SW480 (cell line): ENCODE measurements around the gene UBL7.
"Not testable (repeated sequence)": the region's sequence is repeated elsewhere in the genome, so short reads cannot be mapped to it uniquely, and the experiment has no call there.

ENCODE experiments used
- DNase-seq: peaks from one replicate; pipeline ENCODE4 v3.0.0-alpha.2; 2016; ENCODE audit warnings: low spot score

The UBL7 gene, protein sequence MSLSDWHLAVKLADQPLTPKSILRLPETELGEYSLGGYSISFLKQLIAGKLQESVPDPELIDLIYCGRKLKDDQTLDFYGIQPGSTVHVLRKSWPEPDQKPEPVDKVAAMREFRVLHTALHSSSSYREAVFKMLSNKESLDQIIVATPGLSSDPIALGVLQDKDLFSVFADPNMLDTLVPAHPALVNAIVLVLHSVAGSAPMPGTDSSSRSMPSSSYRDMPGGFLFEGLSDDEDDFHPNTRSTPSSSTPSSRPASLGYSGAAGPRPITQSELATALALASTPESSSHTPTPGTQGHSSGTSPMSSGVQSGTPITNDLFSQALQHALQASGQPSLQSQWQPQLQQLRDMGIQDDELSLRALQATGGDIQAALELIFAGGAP

DNA sequence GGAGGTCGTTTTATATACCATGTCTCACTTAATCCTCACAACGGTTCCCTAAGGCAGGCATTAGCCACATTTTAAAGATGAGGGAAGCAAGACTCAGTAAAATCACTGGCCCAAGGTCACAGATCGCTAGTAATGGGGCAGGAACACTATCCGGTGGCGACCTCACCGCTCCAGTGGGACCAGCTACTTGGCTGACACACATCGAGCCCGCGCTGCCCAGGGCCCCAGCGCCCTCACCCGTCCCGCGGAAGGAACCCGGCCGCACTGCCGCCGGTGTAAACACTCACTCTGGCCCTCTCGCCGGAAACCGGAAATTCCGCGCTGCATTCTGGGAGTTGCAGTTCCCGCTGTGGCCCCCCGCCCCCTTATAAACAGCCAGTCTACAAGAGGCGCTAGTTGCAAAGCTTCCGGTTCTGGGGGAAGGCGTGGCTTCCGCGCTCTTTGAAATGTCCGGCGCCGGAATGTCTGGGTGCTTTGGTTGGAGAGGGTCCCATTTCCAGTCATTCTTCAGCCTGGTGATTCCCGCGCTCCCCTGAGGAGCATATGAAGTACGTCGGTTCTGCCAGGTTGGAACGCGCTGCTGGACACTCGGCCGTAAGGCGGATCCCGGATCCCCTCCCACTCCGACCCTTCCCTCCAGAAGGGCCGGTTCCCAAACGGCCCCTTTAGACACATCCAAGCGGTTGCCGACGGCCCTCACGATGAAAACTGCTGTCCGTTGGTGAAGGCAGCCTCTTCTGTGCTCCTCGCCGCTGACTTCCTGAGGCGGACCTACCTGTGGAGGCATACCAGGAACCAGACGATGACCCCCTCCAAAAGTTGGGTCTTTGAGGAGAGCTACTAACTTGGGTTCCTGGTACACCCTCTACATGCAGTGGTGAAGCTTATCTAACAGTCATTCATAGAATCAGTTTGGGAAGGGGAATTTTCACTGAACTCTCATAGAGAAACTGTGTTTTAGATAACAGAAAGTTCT lies at the start of gene UBL7:
TSS of gene UBL7 (minus strand) at position 290 of the 976 bp plus-strand sequence. CDS start 2,293 bp downstream, outside the sequence.
- DNase-seq: peak; percentile 97

DNA sequence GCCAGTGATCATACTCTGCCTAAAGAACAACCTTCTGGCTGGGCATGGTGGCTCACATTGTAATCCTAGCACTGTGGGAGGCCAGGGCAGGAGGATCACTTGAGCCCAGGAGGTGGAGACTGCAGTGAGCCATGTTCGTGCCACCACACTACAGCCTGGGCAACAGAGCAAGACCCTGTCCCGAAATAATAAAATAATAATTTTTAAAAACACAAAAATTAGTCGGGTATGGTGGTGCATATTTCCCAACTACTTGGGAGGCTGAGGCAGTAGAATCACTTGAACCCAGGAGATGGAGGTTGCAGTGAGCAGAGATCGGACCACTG lies 45.5 kb upstream of the UBL7 start:
- no peak for DNase-seq

DNA sequence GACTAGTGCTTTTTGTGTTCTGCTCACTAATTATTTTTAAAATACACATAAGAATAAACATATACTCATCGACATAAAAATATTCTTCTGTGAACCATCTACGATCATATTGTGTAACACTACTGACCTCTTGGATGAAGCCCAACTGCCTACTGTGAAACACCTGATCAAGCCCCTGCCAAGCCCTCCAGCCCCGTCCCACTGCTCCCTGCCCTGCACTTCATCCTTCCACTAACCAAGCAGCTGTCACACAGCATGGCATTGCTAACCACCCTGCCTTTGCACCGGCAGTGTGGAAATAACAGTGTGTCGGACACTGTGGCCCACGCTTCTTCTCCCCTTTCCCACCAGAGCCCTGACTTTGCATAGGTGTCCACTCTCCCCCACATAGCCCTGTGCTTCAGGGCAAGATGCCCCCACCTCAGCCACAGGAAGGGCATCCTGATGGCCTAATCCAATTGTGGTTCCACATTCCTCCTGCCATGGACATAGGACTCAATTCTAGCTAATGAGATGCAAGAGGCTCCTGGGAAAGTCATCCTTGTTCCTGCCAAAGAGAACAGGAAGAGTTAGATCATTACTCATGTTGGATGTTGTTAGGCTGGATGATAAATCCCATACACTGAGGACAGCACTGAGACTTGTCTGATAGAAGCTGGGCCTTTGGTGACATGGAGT lies 45.0 kb upstream of the UBL7 start:
- no peak for DNase-seq

DNA sequence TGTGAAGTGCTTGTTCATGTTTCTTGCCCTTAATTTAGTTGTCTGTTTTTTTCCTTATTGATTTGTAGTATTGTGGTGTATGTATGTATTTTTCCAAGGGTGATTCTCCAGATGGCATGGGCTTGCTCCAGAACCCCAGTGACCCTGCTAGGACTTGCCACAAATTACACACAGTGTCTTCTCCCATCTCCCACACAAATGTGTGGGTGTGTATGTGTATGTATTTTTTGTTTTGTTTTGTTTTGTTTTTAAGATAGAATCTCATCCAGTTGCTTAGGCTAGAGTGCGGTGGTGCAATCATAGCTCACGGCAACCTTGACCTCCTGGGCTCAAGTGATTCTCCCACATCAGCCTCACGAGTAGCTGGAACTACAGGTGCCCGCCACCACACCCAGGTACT lies 43.9 kb upstream of the UBL7 start:
- DNase-seq: no peak

DNA sequence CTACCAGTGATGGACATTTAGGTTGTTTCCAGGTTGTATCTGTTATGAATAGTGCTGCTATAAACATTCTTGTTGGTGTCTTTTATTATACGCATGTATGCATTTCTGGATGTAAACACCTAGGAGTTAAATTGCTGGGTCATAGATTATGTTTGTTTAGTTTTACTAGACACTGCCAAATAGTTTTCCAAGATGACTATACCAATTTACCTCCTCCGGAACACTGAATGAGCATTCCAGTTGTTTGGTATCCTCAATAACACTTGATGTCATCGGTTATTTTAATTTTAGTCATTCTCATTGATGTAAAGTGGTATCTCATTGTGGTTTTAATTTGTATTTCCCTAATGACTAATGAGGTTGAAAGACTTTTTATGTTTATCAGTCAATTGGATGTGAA lies 43.5 kb upstream of the UBL7 start:
- DNase-seq: no peak

DNA sequence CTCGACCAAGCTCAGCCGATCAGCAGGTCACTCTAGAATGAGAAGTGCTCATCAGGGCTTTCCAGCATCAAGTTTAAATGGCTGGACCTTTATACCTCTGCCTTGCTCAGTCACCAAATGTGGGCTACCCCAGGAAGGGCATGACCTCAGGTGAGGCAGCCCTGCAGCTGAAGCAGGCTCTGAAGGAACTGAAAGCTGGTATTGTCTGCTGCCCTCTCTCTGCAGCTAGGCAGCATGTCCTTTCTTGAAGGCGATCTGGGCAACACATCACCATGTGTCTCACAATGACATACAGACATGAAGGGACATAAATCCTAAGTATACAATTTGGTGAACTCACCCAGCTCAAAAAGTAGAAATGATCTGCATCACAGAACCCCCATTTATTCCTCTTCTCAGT lies 41.3 kb upstream of the UBL7 start:
- no peak for DNase-seq

DNA sequence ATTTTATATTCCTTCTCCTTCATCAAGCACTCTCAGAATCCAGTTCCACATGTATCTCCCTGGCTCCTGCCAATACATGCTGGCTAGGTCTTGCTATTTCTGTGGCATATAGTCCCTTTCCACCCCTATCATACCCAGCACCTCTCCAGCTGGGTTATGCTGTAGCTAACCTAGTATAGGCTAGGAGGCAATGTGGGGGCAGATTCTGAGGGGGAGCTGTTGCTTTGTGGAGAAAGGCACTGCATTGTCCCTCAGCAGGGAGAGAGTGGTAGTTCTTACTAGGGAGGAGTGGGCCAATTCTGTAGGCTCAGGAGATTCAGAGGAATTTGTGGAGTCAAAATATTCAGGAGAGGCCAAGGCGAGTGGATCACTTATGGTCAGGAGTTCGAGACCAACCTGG lies 39.4 kb upstream of the UBL7 start:
- DNase-seq: no peak

DNA sequence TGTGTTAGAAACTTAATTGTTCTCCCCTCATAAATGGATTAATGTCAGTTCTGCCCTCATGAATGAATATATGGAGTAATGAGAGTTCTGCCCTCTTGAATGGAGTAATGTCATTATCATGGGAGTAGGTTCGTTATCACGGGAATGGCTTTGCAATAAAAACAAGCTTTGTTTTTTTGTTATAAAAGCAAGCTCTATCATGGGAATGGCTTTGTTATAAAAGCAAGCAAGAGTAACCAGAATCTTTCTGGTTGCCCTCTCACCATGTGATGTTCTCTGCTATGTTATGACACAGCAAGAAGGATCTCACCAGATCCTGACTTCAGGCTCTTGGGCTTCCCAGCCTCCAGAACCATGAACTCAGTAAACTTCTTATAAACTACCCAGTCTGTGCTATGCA lies 38.4 kb upstream of the UBL7 start:
- DNase-seq: no peak

DNA sequence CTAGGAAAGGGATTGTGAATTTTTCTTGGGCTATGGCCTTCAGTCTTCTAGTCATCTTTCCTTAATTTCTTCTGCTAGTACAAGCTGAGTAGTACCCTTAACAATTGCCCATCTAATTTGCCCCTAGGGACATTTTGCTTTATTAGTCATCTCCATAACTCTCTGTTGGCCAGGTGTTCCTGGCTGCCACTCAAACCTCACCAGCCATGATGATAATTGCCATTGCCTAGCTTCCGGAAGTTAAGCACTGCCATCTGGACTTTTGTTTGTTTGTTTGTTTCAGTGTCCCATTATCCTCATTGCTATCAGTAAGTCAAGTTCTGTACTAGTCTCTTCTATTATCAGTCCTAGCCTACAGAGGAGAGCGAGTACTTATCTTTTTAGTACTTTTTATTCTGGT lies 36.6 kb upstream of the UBL7 start:
- peak; percentile 83 for DNase-seq

DNA sequence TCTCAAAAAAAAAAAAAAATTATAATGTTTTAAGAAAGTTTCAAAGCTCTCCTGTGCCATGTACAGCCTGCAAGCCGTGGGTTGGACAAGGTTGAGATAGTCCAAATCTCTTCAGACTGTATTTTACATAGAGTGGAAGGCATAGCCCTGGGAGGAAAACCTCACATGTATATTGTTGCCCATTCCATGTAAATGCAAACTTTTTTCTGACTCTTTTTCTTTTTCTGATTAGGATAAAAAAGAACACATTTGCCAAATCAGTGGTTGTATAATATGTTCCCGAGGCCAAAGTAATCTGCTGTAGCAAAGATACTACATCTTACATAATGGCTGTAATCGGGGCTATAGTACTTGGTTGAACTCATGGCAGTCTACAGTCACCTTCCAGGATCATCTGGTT lies 35.7 kb upstream of the UBL7 start:
- no peak for DNase-seq

DNA sequence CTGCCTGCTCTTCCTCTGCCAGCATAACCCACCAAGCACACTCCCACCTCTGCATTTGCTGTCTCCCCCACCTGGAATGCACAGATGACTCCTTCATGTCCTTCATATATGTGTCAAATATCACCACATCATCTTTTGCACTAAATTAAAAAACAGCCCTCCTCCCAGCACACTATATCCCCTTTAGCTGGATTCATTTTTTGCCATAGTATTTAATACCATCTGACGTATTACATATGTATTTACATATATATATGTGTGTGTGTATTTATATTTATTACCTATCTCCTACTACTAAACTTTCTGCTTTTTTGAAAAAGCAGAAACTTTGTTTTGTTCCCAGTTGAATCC lies 29.4 kb upstream of the UBL7 start:
- DNase-seq: no peak

DNA sequence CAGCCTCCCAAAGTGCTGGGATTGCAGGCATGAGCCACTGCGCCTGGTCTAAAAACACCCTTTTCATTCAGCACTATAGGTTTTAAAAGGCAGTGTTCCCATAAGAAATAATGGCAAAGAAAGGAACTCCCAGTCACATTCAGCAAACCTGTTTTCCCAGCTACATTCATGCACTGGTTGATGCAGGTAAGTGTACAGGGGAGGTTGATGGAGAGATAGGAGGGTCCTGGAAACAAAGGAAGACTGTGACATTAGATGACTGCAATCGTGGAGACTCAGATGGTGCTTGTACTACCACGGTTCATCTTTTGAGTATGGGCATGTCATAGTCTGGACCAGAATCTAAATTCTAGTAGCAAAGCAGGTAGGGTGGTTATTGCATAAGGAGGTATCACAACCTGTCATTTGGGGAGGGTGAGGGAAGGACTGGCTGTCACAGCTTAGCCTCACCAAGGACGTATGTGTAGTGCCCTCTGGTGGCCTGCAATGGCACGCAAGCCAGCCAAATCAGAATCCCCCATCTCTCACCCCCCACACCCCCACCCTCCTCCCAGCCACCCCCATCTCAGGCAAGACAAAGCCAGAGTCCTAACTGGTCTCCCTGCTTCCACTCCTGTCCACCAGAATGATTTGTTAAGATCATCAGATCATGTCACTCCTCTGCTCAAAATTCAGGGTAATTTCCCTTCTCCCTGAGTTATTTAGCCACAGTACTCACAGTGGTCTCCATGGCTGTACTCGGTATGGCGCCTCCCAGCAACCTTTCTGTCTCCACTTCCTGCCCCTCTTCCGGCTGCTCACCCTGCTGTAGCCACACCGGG lies 28.8 kb upstream of the UBL7 start:
- DNase-seq: peak; percentile 56

DNA sequence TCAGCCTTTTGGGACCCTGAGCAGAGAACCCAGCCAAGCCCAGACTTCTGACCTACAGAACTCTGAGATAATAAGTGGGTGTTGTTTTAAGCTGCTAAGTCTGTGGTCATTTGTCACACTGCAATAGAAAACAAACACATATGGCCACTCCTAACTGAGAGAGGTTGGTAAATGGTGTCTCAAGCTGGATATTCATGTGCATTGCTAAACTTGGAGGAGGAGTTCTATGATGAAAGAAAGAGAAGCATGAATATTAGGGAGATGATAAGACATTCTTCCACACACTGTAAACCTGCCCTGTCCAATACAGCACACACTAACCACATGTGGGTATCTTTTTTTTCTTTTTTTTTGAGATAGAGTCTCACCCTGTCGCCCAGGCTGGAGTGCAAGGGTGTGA lies 27.8 kb upstream of the UBL7 start:
- DNase-seq: no peak

DNA sequence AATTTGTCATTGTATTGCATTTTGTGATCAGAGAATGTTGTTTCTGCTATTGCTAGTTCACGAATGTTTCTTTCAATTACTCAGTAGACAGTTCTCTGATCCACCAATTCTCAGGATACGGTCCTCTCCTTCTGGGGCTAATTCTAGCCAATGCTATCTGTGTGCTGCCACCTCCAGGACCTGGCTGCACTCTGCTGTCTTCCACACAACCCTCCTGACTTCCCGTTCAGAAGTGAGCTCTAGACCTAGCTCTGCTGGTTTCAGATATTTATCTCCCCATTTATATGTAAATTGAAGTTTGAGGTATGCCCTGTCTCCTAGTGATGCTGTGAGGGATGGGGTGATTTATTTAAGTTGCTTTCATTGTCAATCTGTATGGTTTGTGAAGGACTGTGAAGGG lies 21.7 kb upstream of the UBL7 start:
- no peak for DNase-seq

DNA sequence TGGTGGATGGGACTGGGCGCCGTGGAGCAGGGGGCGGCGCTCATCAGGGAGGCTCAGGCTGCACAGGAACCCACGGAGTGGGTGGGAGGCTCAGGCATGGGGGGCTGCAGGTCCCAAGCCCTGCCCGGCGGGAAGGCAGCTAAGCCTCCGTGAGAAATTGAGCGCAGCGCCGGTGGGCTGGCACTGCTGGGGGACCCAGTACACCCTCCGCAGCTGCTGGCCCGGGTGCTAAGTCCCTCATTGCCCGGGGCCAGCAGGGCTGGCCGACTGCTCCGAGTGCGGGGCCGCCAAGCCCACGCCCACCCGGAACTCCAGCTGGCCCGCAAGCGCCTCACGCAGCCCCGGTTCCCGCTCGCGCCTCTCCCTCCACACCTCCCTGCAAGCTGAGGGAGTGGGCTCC lies 19.4 kb upstream of the UBL7 start:
- not testable (repeated sequence) for DNase-seq

DNA sequence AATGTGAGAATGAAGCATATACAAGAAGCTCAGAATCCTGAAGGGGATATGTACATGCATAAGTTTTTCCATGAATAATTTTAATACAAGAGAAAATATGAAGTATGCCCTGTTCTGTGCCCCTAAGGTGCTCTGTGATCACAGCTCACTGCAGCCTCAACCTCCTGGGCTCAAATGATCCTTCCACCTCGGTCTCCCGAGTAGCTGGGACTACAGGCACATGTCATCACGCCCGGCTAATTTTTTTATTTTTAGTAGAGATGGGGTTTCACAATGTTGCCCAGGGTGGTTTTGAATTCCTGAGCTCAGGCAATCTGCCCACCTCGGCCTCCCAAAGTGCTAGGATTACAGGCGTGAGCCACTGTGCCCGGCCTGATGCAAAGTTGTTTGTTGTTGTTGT lies 10.7 kb upstream of the UBL7 start:
- not testable (repeated sequence) for DNase-seq

DNA sequence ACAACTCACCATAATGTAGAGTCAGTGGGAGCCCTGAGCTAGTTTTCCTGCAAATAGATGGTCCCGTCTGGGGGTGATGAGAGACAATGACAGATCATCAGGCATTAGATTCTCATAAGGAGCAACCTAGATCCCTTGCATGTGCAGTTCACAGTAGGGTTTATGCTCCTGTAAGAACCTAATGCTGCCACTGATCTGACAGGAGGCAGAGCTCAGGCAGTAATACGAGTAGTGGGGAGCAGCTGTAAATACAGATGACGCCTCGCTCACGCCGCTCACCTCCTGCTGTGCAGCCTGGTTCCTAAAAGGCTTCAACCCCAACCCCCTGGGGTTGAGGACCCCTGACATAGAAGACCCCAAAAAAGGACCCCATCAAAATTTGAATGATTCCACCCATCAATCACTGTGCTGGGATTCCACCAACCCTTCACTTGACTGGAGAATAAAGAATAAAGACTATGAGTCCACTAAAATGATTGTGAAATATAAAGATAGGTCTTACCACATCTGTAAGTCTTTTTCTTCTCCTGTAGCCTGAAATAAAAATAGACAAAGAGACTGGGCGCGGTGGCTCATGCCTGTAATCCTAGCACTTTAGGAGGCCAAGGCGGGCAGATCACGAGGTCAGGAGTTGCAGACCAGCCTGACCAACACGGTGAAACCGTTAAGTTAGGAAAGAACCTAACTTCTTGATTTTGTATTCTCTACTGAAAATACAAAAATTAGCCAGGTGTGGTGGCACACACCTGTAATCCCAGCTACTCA lies 9.9 kb upstream of the UBL7 start:
- no peak for DNase-seq

DNA sequence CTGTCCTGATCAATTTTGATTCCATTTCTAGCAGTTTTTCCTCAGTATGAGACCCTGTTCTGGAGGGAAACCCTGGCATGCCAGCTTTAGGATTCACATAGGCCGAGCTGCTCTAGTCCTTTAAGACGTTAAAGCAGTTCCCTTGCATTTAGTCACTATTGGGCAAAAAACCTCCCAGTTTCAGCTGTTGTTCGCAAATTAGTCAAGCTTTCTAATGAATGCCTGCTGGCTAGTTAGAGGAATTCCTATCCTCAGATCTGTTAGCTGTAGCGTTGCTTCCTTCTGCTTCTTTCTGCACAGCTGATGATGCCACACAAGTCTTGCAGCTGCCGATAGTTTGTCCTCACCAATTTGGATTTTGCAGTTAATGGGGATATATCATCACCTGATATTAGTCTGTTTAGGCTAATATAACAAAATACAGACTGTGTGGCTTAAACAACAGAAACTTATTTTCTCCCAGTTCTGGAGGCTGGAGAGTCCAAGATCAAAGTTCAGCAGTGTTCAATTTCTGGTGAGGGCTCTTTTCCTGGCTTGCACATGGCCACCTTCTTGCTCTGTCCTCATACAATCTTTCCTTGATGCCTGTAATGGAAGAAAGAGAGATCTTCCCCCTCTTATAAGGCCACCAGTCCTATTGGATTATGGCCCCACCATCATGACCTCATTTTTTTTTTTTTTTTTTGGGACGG lies 7.5 kb upstream of the UBL7 start:
- DNase-seq: no peak

DNA sequence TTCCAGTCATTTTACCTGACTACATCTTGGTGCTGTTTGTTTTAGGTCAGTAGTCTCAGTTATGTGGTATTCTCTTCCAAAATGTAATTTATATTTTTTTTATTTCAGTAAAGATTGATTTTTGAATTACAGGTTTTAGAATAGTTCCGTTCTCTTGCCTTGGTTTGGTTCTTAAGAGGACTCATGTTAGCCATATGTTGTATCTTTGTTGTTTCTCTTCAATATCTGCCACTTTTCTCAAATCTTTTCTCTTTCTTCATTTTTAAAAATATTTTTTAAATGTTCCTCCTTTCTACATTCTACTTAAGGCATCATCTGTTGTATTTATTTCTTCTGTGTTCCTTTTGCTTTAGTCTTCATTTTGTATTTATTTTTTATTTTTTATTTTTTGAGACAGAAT lies 5.6 kb upstream of the UBL7 start:
- DNase-seq: no peak

DNA sequence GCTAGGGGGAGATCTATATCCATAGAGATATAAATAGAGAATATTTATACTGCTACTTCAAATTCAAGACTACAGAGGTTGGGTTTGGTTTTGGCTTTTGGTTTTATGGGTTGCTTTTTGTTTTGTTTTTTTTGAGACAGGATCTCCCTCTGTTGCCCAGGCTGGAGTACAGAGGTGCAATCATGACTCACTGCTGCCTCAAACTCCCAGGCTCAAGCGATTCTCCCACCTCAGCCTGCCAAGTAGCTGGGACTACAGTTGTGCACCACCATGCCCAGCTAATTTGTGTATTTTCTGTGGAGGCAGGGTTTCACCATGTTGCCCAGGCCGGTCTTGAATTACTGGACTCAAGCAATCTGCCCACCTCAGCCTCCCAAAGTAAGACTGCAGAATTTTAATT lies 3.9 kb upstream of the UBL7 start:
- no peak for DNase-seq

DNA sequence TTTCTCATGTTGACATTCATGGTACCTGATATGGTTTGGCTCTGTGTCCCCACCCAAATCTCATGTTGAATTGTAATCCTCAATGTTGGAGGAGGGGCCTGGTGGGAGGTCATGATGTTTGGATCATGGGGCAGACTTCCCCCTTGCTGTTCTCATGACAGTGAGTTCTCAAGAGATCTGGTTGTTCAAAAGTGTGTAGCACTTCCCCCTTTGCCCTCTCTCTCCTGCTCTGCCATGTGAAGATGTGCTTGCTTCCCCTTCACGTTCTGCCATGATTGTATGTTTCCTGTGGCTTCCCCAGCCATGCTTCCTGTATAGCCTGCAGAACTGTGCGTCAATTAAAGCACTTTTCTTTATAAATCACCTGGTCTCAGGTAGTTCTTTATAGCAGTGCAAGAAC lies 3.3 kb upstream of the UBL7 start:
- DNase-seq: no peak
